WTC11 (cell line): ENCODE results near the gene RNF7. TPM values are rescaled to one million over a fixed set of nuclear protein-coding genes. Genes with fewer than 3 reads are reported as not detected.

Experiments
- total RNA-seq: library from RNA; stranded (reverse); gene quantifications from 3 replicates; pipeline ENCODE4 v1.2.3, GENCODE V29; 2021

RNF7 gene
- total RNA-seq, 1 experiment from 2014 or later, result 133 TPM

Other genes with a start within 250 kb of the RNF7 start
- gene GRK7, start 25.1 kb downstream of the RNF7 start, total RNA-seq, result not detected in 3 replicates
- gene ATP1B3, start 138.3 kb downstream of the RNF7 start, total RNA-seq, result 189 to 239 TPM (median 212 TPM) in 3 replicates